Activated CD4-positive, alpha-beta T cell treated with anti-CD3 and anti-CD28 coated beads, Interleukin-2, amount 50 U/mL, for 1 hour (primary cell): ENCODE results near the gene PPM1N.

ENCODE experiments used
- DNase-seq: peaks from one replicate; pipeline ENCODE4 v3.0.0-alpha.2; 2020

PPM1N gene

GRCh38 chr19:45498411-45499195 is at the start of gene PPM1N:
Gene PPM1N (plus strand): TSS chr19:45498443. CDS start chr19:45498473, 30 bp downstream.
- peak; percentile 64 for DNase-seq

- DNase-seq: no peak
These were observed 49.4 kb upstream of the PPM1N start for GRCh38 chr19:45448887-45449299.

- DNase-seq: no peak
These were observed 48.3 kb upstream of the PPM1N start for GRCh38 chr19:45450012-45450333.

- peak; percentile 50 for DNase-seq
These were observed 47.0 kb upstream of the PPM1N start for GRCh38 chr19:45451131-45451849.

GRCh38 chr19:45451850-45452387 is 46.3 kb upstream of the PPM1N start:
- DNase-seq: no peak

- DNase-seq: peak; percentile 60
These were observed 42.3 kb upstream of the PPM1N start for GRCh38 chr19:45455707-45456499.

- no peak for DNase-seq
These were observed 41.8 kb upstream of the PPM1N start for GRCh38 chr19:45456500-45456815.

GRCh38 chr19:45457776-45458175 is 40.5 kb upstream of the PPM1N start:
- no peak for DNase-seq

GRCh38 chr19:45460807-45461347 is 37.4 kb upstream of the PPM1N start:
- no peak for DNase-seq

GRCh38 chr19:45462174-45462573 is 36.1 kb upstream of the PPM1N start:
- no peak for DNase-seq

- DNase-seq: no peak
These were observed 35.0 kb upstream of the PPM1N start for GRCh38 chr19:45463241-45463640.

GRCh38 chr19:45464274-45464673 is 34.0 kb upstream of the PPM1N start:
- DNase-seq: no peak

GRCh38 chr19:45464852-45465441 is 33.3 kb upstream of the PPM1N start:
- DNase-seq: no peak

GRCh38 chr19:45467115-45467455 is 31.2 kb upstream of the PPM1N start:
- no peak for DNase-seq

- peak; percentile 94 for DNase-seq
These were observed 30.6 kb upstream of the PPM1N start, which contains the start of gene FOSB for GRCh38 chr19:45467456-45468158. Gene FOSB (plus strand): TSS chr19:45467996. CDS start chr19:45468587, 591 bp downstream.

- peak; percentile 47 for DNase-seq
These were observed 30.0 kb upstream of the PPM1N start for GRCh38 chr19:45468159-45468651.

- no peak for DNase-seq
These were observed 29.5 kb upstream of the PPM1N start for GRCh38 chr19:45468803-45469131.

GRCh38 chr19:45469132-45469944 is 28.9 kb upstream of the PPM1N start:
- DNase-seq: peak; percentile 85

GRCh38 chr19:45469945-45470761 is 28.1 kb upstream of the PPM1N start:
- DNase-seq: peak; percentile 39

- peak; percentile 16 for DNase-seq
These were observed 27.5 kb upstream of the PPM1N start for GRCh38 chr19:45470762-45471081.
